Measurements from ENCODE around the gene DIPK1A. TPM values are rescaled to one million over a fixed set of nuclear protein-coding genes. Genes with fewer than 3 reads are reported as not detected.

Gene DIPK1A
- total RNA-seq, 1 experiment from 2014 or later, result 4.8 TPM

GRCh38 chr1:92922356-92923035 lies 38.8 kb downstream of the DIPK1A start:
- H3K36me3 Mint-ChIP-seq, result 0 out of 2 replicates have a peak, but pooled peaks cover 4% of the 10 kb centered on the region
- ChIA-PET POLR2A (no interaction called here), CTCF (no interaction called here)
- H3K27me3 Mint-ChIP-seq (ENCODE audit: low read depth), result no peaks in the 10 kb centered on the region; the same call in 1 of the 2 replicates
- DNase-seq (ENCODE audit: low spot score) (no peak), ATAC-seq (no peak)
- H3K4me3 Mint-ChIP-seq, result no peak overlapping the region
- no peak overlapping the region for H3K27ac Mint-ChIP-seq
- H3K4me1 Mint-ChIP-seq, result peaks cover 8% of the 10 kb centered on the region; the same call in 1 of the 2 replicates
- TF ChIP-seq JAZF1 (CRISPR knock-in tag; IDR thresholded peaks at IDR 0.05), result no peak
- no peak for TF ChIP-seq ZBTB43 (CRISPR knock-in tag; IDR thresholded peaks at IDR 0.05)
- no peak for TF ChIP-seq HMGXB4 (CRISPR knock-in tag; IDR thresholded peaks at IDR 0.05)
- peaks cover 28% of the 10 kb centered on the region for H3K9me3 Mint-ChIP-seq

- ChIA-PET CTCF (no interaction called here), POLR2A (no interaction called here)
- H3K9me3 Mint-ChIP-seq, result peaks cover 28% of the 10 kb centered on the region
- no peak for DNase-seq (ENCODE audit: low spot score)
- 0 out of 2 replicates have a peak, but pooled peaks have one; percentile 22 for ATAC-seq
- H3K4me1 Mint-ChIP-seq, result peaks cover 8% of the 10 kb centered on the region; the same call in 1 of the 2 replicates
- no peak overlapping the region for H3K4me3 Mint-ChIP-seq
- H3K27ac Mint-ChIP-seq, result no peak overlapping the region
- no peaks in the 10 kb centered on the region; the same call in 1 of the 2 replicates for H3K27me3 Mint-ChIP-seq (ENCODE audit: low read depth)
- H3K36me3 Mint-ChIP-seq, result 0 out of 2 replicates have a peak, but pooled peaks cover 4% of the 10 kb centered on the region
- TF ChIP-seq ESRRA (CRISPR knock-in tag; IDR thresholded peaks at IDR 0.05; ENCODE audit: borderline replicate concordance) (no peak), MAX (CRISPR knock-in tag; IDR thresholded peaks at IDR 0.05) (no peak), ZNF396 (CRISPR knock-in tag; IDR thresholded peaks at IDR 0.05; ENCODE audit: borderline replicate concordance) (no peak), ATF6 (CRISPR knock-in tag; IDR thresholded peaks at IDR 0.05) (no peak), ATF1 (CRISPR knock-in tag; IDR thresholded peaks at IDR 0.05) (no peak), ATF3 (CRISPR knock-in tag; conservative IDR thresholded peaks at IDR 0.05) (no peak), ZBTB43 (CRISPR knock-in tag; IDR thresholded peaks at IDR 0.05) (no peak), MLX (CRISPR knock-in tag; IDR thresholded peaks at IDR 0.05) (no peak), AFF4 (CRISPR knock-in tag; IDR thresholded peaks at IDR 0.05; ENCODE audit: borderline replicate concordance) (no peak), MXD4 (CRISPR knock-in tag; IDR thresholded peaks at IDR 0.05; ENCODE audit: borderline replicate concordance) (no peak), CREB1 (CRISPR knock-in tag; IDR thresholded peaks at IDR 0.05) (no peak), CDX4 (CRISPR knock-in tag; IDR thresholded peaks at IDR 0.05; ENCODE audit: borderline replicate concordance) (no peak), FOXJ3 (CRISPR knock-in tag; IDR thresholded peaks at IDR 0.05; ENCODE audit: borderline replicate concordance) (no peak), NFATC4 (CRISPR knock-in tag; IDR thresholded peaks at IDR 0.05) (no peak), SOX15 (CRISPR knock-in tag; IDR thresholded peaks at IDR 0.05) (no peak)
Measured at GRCh38 chr1:92921031-92922023, 39.9 kb downstream of the DIPK1A start.
